H1 (cell line): ENCODE results near the gene ARHGDIB. TPM values are rescaled to one million over a fixed set of nuclear protein-coding genes. Genes with fewer than 3 reads are reported as not detected.
A peak's percentile ranks its signal among the peaks of the same experiment; 100 is the strongest.

Source experiments
- CTCF ChIA-PET: fragments of 300-600 bp; sonication (Branson Sonifier 250); formaldehyde crosslinking; loops from one replicate; lab custom pipeline; 2021; ENCODE audit not compliant: partially characterized antibody; lab: Charles Lee
- POLR2A ChIA-PET: fragments of 300-600 bp; sonication (Branson Sonifier 250); formaldehyde crosslinking; loops from one replicate; lab custom pipeline; 2021; ENCODE audit warnings: inconsistent platforms; ENCODE audit not compliant: partially characterized antibody; lab: Charles Lee
- DNase-seq, 2 experiments: peaks; one replicate each; pipeline versions ENCODE4 v3.0.0 to v3.0.0-alpha.2; 2010 to 2022; ENCODE audit warnings: low spot score in 2 of 2, low read depth in 1 of 2, mixed read lengths in 1 of 2
- FAIRE-seq: peaks from 2 replicates; lab custom pipeline; 2011; peaks lifted over from hg19 to GRCh38; lab: Jason Lieb, UNC
- H2AFZ ChIP-seq: 2 replicates; pipeline ENCODE4 v1.8.1; 2012; ENCODE audit warnings: low read length, inconsistent platforms
- H2AK5ac ChIP-seq: 2 replicates; pipeline ENCODE4 v1.6.1; 2013; ENCODE audit warnings: low read depth, low read length
- H2BK120ac ChIP-seq: replicated peaks from 2 replicates; pipeline ENCODE3; 2013; ENCODE audit warnings: low read depth, low read length, inconsistent platforms
- H2BK12ac ChIP-seq: 2 replicates; pipeline ENCODE4 v1.6.1; 2013; ENCODE audit warnings: low read depth, low read length
- H2BK15ac ChIP-seq: 2 replicates; pipeline ENCODE4 v1.6.1; 2013; ENCODE audit warnings: low read length
- H2BK20ac ChIP-seq: 2 replicates; pipeline ENCODE4 v1.6.1; 2013; ENCODE audit warnings: low read length
- H2BK5ac ChIP-seq: 2 replicates; pipeline ENCODE4 v1.6.1; 2013; ENCODE audit warnings: low read depth, low read length
- H3K14ac ChIP-seq: 2 replicates; pipeline ENCODE4 v1.6.1; 2013; ENCODE audit warnings: inconsistent platforms; ENCODE audit not compliant: insufficient read length
- H3K18ac ChIP-seq: 2 replicates; pipeline ENCODE4 v1.6.1; 2013; ENCODE audit warnings: low read length; ENCODE audit errors: extremely low read depth
- H3K23ac ChIP-seq: 2 replicates; pipeline ENCODE4 v1.6.1; 2013; ENCODE audit warnings: inconsistent platforms; ENCODE audit not compliant: insufficient read length
- H3K23me2 ChIP-seq: 2 replicates; pipeline ENCODE4 v1.6.1; 2013; ENCODE audit warnings: low read depth, low read length
- H3K27ac ChIP-seq: 2 replicates; pipeline ENCODE4 v1.6.1; 2011; ENCODE audit warnings: low read depth, low read length, inconsistent platforms
- H3K27me3 ChIP-seq, 4 experiments: replicated peaks in 1 of 4; 1 replicate in 1 of 4; 2 replicates in 3 of 4; pipeline versions ENCODE4 v1.6.1 to v1.8.1; 2011 to 2013; ENCODE audit warnings: low read length in 3 of 4, mild to moderate bottlenecking in 3 of 4, inconsistent platforms in 2 of 4, mixed read lengths in 2 of 4, moderate library complexity in 1 of 4; ENCODE audit not compliant: control insufficient read depth in 3 of 4, insufficient read depth in 3 of 4; ENCODE audit errors: extremely low read depth in 1 of 4
- H3K36me3 ChIP-seq, 4 experiments: 2 replicates each; pipeline versions ENCODE4 v1.6.1 to v1.8.1; 2011 to 2013; ENCODE audit warnings: mild to moderate bottlenecking in 4 of 4, low read length in 3 of 4, moderate library complexity in 2 of 4, control low read depth in 1 of 4, inconsistent platforms in 1 of 4; ENCODE audit not compliant: insufficient read depth in 4 of 4, control insufficient read depth in 2 of 4
- H3K4ac ChIP-seq: replicated peaks from 2 replicates; pipeline ENCODE3; 2013; ENCODE audit warnings: low read length, low read depth, mixed read lengths, inconsistent platforms; ENCODE audit not compliant: insufficient read length
- H3K4me1 ChIP-seq, 4 experiments: replicated peaks in 1 of 4; 1 replicate in 1 of 4; 2 replicates in 3 of 4; pipeline versions ENCODE4 v1.6.1 to v1.8.1; 2011 to 2013; ENCODE audit warnings: low read length in 3 of 4, inconsistent platforms in 2 of 4, mixed read lengths in 1 of 4; ENCODE audit not compliant: insufficient read depth in 4 of 4, control insufficient read depth in 3 of 4
- H3K4me2 ChIP-seq, 2 experiments: 2 replicates each; pipeline versions ENCODE4 v1.6.1 to v1.8.1; 2011 to 2013; ENCODE audit warnings: low read depth in 2 of 2, low read length in 2 of 2, control low read depth in 1 of 2, inconsistent platforms in 1 of 2, mild to moderate bottlenecking in 1 of 2; ENCODE audit not compliant: insufficient read depth in 1 of 2
- H3K4me3 ChIP-seq, 4 experiments: fragments of 200-600, 300-600 bp in 1 of 4; sonication (generic), shearing (Covaris generic), sonication (Bioruptor Twin) in 1 of 4; 2 replicates each; pipeline versions ENCODE4 v1.5.1 to v1.8.1; 2011 to 2016; ENCODE audit warnings: low read length in 4 of 4, low read depth in 3 of 4, control low read depth in 2 of 4, inconsistent platforms in 2 of 4, mild to moderate bottlenecking in 2 of 4, mixed read lengths in 1 of 4, moderate library complexity in 1 of 4; ENCODE audit not compliant: insufficient read depth in 2 of 4; ENCODE audit errors: extremely low read depth in 1 of 4
- H3K56ac ChIP-seq: replicated peaks from 2 replicates; pipeline ENCODE3; 2013; ENCODE audit warnings: low read depth, mild to moderate bottlenecking, mixed read lengths, low read length, inconsistent platforms; ENCODE audit not compliant: insufficient read length
- H3K79me1 ChIP-seq: 2 replicates; pipeline ENCODE4 v1.6.1; 2013; ENCODE audit warnings: low read depth, low read length, control low read depth
- H3K79me2 ChIP-seq, 2 experiments: 2 replicates each; pipeline versions ENCODE4 v1.6.1 to v1.8.1; 2012 to 2013; ENCODE audit warnings: low read length in 2 of 2, mild to moderate bottlenecking in 2 of 2, inconsistent platforms in 1 of 2; ENCODE audit not compliant: insufficient read depth in 2 of 2, control insufficient read depth in 1 of 2
- H3K9ac ChIP-seq, 4 experiments: replicated peaks in 1 of 4; 1 replicate in 1 of 4; 2 replicates in 3 of 4; pipeline versions ENCODE4 v1.6.1 to v1.8.1; 2011 to 2013; ENCODE audit warnings: low read depth in 3 of 4, low read length in 3 of 4, control low read depth in 2 of 4, mild to moderate bottlenecking in 2 of 4, moderate library complexity in 2 of 4, inconsistent platforms in 1 of 4; ENCODE audit errors: extremely low read depth in 1 of 4
- H3K9me3 ChIP-seq, 2 experiments: 2 replicates each; pipeline versions ENCODE4 v1.6.1 to v1.8.1; 2012 to 2013; ENCODE audit warnings: mild to moderate bottlenecking in 2 of 2, moderate library complexity in 2 of 2, control low read depth in 1 of 2, inconsistent platforms in 1 of 2, low read depth in 1 of 2, low read length in 1 of 2, mixed read lengths in 1 of 2; ENCODE audit not compliant: insufficient read depth in 2 of 2
- H4K20me1 ChIP-seq, 2 experiments: replicated peaks in 1 of 2; 2 replicates each; pipeline versions ENCODE3 to v1.8.1; 2011 to 2013; ENCODE audit warnings: inconsistent platforms in 2 of 2, low read length in 2 of 2, mild to moderate bottlenecking in 1 of 2; ENCODE audit not compliant: insufficient read depth in 2 of 2, control insufficient read depth in 1 of 2
- H4K5ac ChIP-seq: 2 replicates; pipeline ENCODE4 v1.6.1; 2013; ENCODE audit warnings: low read length, low read depth, mixed read lengths, inconsistent platforms; ENCODE audit not compliant: insufficient read length
- H4K8ac ChIP-seq: 2 replicates; pipeline ENCODE4 v1.8.0; 2013; ENCODE audit warnings: mild to moderate bottlenecking, moderate library complexity, low read length, inconsistent platforms; ENCODE audit not compliant: insufficient read depth; ENCODE audit errors: extremely low read depth
- H4K91ac ChIP-seq: replicated peaks from 2 replicates; pipeline ENCODE3; 2013; ENCODE audit warnings: low read length, mixed read lengths, inconsistent platforms; ENCODE audit not compliant: insufficient read length
- CEBPB ChIP-seq: IDR thresholded peaks from 2 replicates; pipeline ENCODE4 v1.6.1; 2012; ENCODE audit warnings: low read depth, low read length
- JUN ChIP-seq: IDR thresholded peaks from 2 replicates; pipeline ENCODE4 v1.6.1; 2011; ENCODE audit warnings: low read depth, mild to moderate bottlenecking, improper control_type of control experiment, low read length
- WGBS, 2 experiments: shearing (Covaris generic) in 1 of 2; methylation state at CpG; one replicate each; pipeline versions ENCODE4 v1.1.6 to v1.1.7; 2013 to 2015; ENCODE audit warnings: low lambda C conversion rate in 2 of 2, mixed read lengths in 2 of 2, inconsistent platforms in 1 of 2, low coverage in 1 of 2, missing lambda C conversion rate in 1 of 2; ENCODE audit not compliant: insufficient replicate concordance in 2 of 2, insufficient coverage in 1 of 2, insufficient read length in 1 of 2; ENCODE audit errors: extremely low coverage in 1 of 2, missing lambda C conversion rate in 1 of 2; 5-methylcytosine and 5-hydroxymethylcytosine counted together
- polyA plus RNA-seq, 7 experiments: library from polyadenylated mRNA; depleted of rRNA in 3 of 7; stranded (reverse) in 5 of 7; unstranded in 2 of 7; fragments of >200 nt in 5 of 7; fragments of 200-250 nt in 2 of 7; gene quantifications; 1 replicate in 5 of 7; 2 replicates in 1 of 7; 4 replicates in 1 of 7; pipeline versions ENCODE4 v1.2.1 to v1.2.3, GENCODE V29; 2011 to 2013; ENCODE audit warnings: missing spikeins in 2 of 7, mixed read lengths in 2 of 7
- total RNA-seq: library from RNA; stranded (reverse); fragmentation: NEBNext Ultra II Directional; extraction: Animal tissue kit (Norgen Biotek cat#: 25700); gene quantifications from 2 replicates; pipeline ENCODE4 v1.2.1, GENCODE V29; 2021

ARHGDIB gene
- total and polyA plus RNA-seq, 2 of the 8 experiments (the other 6 are each of a cell fraction or from before 2014, with no cell fraction given): 0.82 to 1.3 TPM

DNA sequence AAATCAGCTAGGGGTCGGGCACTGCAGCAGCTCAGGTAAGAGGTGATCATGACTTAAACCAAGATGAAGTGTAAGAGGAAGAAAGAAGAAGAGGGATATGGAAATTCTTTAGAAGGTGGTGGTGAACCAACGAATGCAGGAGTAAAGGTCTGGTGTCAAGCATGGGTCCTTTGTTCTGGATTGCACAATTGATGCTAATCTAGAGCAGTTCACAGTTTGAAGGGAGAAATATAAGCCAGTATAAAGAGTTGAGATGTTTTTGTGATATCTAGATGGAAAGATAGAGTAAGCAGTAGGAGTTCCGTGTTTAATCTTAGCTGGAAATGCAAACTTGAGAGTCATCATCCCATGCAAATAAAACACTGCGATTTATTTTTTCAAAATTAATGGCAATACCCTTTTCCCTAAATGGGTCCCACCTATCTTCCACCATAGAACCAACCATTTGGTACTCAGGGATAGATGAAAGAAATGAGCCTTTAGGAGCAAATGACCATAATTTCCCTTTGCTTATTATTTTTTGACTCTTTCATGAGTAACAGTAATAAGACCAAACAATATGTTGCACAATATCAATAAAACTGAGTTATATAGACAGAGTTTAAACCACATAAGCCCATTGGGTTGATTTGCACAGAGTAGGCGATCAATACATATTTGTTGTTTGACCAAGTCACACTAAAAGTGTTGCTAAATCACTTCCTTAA, 60.7 kb downstream of the ARHGDIB start:
- Histone ChIP-seq H3K4ac (no peak overlapping the region), H2BK15ac (no peak overlapping the region), H3K79me1 (no peaks in the 10 kb centered on the region), H3K23ac (no peak overlapping the region), H3K4me1 (no peaks in the 10 kb centered on the region), H2AFZ (no peak overlapping the region), H2AK5ac (no peak overlapping the region), H3K4me3 (no peak overlapping the region), H3K56ac (no peak overlapping the region), H3K9ac (no peak overlapping the region), H3K27ac (no peak overlapping the region), H4K8ac (no peak overlapping the region), H3K27me3 (no peaks in the 10 kb centered on the region), H4K91ac (no peak overlapping the region), H3K23me2 (no peaks in the 10 kb centered on the region), H4K5ac (no peak overlapping the region), H3K79me2 (no peaks in the 10 kb centered on the region), H4K20me1 (no peaks in the 10 kb centered on the region), H2BK20ac (no peak overlapping the region), H3K4me2 (no peak overlapping the region), H2BK120ac (no peak overlapping the region), H3K18ac (no peak overlapping the region), H3K9me3 (no peaks in the 10 kb centered on the region), H2BK5ac (no peak overlapping the region), H3K36me3 (no peaks in the 10 kb centered on the region), H2BK12ac (no peak overlapping the region), H3K14ac (no peak overlapping the region)
- POLR2A ChIA-PET: no interaction called here
- TF ChIP-seq CEBPB (peak; percentile 36; the same call in 1 of the 2 replicates), JUN (no peak)
- DNase-seq (no peak), FAIRE-seq (no peak)
- CTCF ChIA-PET: interaction anchor here (1.2 to 2.5 kb wide), 8 partner anchors 8 to 176 kb away, joined by 3 to 11 read pairs (median 4); no protein-coding TSS in a partner anchor
- 85% methylated on average over 5 of the region's 5 CpGs; no CpG with 5 or more reads in 1 of the 2 experiments for WGBS, 2 experiments
